Measurements from ENCODE around the gene LGMN.

The LGMN gene

GRCh38 chr14:92759679-92760523, 11.5 kb upstream of the LGMN start:
- no peak for DNase-seq

GRCh38 chr14:92759300-92759678, 10.9 kb upstream of the LGMN start:
- DNase-seq: no peak

GRCh38 chr14:92756446-92756845, 8.0 kb upstream of the LGMN start:
- no peak for DNase-seq

- no peak for DNase-seq
Measured at GRCh38 chr14:92755495-92755894, 7.1 kb upstream of the LGMN start.

GRCh38 chr14:92754966-92755365, 6.5 kb upstream of the LGMN start:
- DNase-seq: no peak

GRCh38 chr14:92753250-92753649, 4.8 kb upstream of the LGMN start:
- no peak for DNase-seq

GRCh38 chr14:92751819-92752218, 3.4 kb upstream of the LGMN start:
- DNase-seq: no peak

GRCh38 chr14:92750994-92751400, 2.6 kb upstream of the LGMN start:
- DNase-seq: no peak

- peak; percentile 41 for DNase-seq
Measured at GRCh38 chr14:92750222-92750728, 1.8 kb upstream of the LGMN start.

GRCh38 chr14:92747701-92748258, 647 bp downstream of the LGMN start:
- DNase-seq: no peak

GRCh38 chr14:92744198-92744597, 4.2 kb downstream of the LGMN start:
- no peak for DNase-seq

- DNase-seq: no peak
Measured at GRCh38 chr14:92740440-92740839, 8.0 kb downstream of the LGMN start.

- no peak for DNase-seq
Measured at GRCh38 chr14:92737619-92738188, 10.7 kb downstream of the LGMN start.

- DNase-seq: no peak
Measured at GRCh38 chr14:92737206-92737605, 11.2 kb downstream of the LGMN start.

GRCh38 chr14:92735344-92735743, 13.1 kb downstream of the LGMN start:
- DNase-seq: no peak

- DNase-seq: no peak
Measured at GRCh38 chr14:92734618-92735017, 13.8 kb downstream of the LGMN start.

- DNase-seq: no peak
Measured at GRCh38 chr14:92733007-92733406, 15.4 kb downstream of the LGMN start.

GRCh38 chr14:92731622-92732115, 16.8 kb downstream of the LGMN start:
- DNase-seq: no peak

- no peak for DNase-seq
Measured at GRCh38 chr14:92729634-92730358, 18.6 kb downstream of the LGMN start.

GRCh38 chr14:92728759-92729364, 19.6 kb downstream of the LGMN start:
- no peak for DNase-seq

GRCh38 chr14:92726933-92727262, 21.5 kb downstream of the LGMN start:
- DNase-seq: no peak

GRCh38 chr14:92726135-92726932, 22.1 kb downstream of the LGMN start:
- peak; percentile 17 for DNase-seq
